ENCODE results near the gene MARCO. TPM values are rescaled to one million over a fixed set of nuclear protein-coding genes. Genes with fewer than 3 reads are reported as not detected.

MARCO gene
- 0.35 TPM for polyA plus RNA-seq (2013, experiment 1 of 4)
- polyA plus RNA-seq (2013, experiment 2 of 4): not detected
- not detected for polyA plus RNA-seq (2013, experiment 3 of 4)
- polyA plus RNA-seq (2013, experiment 4 of 4): 0.16 TPM

- Histone ChIP-seq H3K36me3 (ENCODE audit: control insufficient read depth, insufficient read depth, low read length) (no peaks in the 10 kb centered on the region), H3K9me3 (ENCODE audit: control insufficient read depth, low read length) (no peaks in the 10 kb centered on the region), H3K4me1 (ENCODE audit: control insufficient read depth, insufficient read depth, low read length) (no peaks in the 10 kb centered on the region), H3K27ac (ENCODE audit: insufficient read depth, low read depth, low read length, poor library complexity, severe bottlenecking) (no peak within 1 kb of the TSS), H3K4me3 (ENCODE audit: insufficient read depth, low read depth, low read length) (no peak within 1 kb of the TSS), H3K27me3 (ENCODE audit: control insufficient read depth, insufficient read depth, low read length, poor library complexity, severe bottlenecking) (no peaks in the 10 kb centered on the region)
- 95 to 96% methylated on average over 7 of the region's 7 CpGs for WGBS, 2 experiments
These were observed at the start of gene MARCO for GRCh38 chr2:118942031-118942430. Gene MARCO (plus strand): TSS chr2:118942194. CDS start chr2:118942301, 107 bp downstream.

- Histone ChIP-seq H3K4me1 (ENCODE audit: control insufficient read depth, insufficient read depth, low read length) (no peaks in the 10 kb centered on the region), H3K9me3 (ENCODE audit: control insufficient read depth, low read length) (no peaks in the 10 kb centered on the region), H3K4me3 (ENCODE audit: insufficient read depth, low read depth, low read length) (no peak overlapping the region), H3K27me3 (ENCODE audit: control insufficient read depth, insufficient read depth, low read length, poor library complexity, severe bottlenecking) (no peaks in the 10 kb centered on the region), H3K36me3 (ENCODE audit: control insufficient read depth, insufficient read depth, low read length) (no peaks in the 10 kb centered on the region), H3K27ac (ENCODE audit: insufficient read depth, low read depth, low read length, poor library complexity, severe bottlenecking) (no peak overlapping the region)
- 95 to 96% methylated on average over 3 of the region's 3 CpGs for WGBS, 2 experiments
These were observed 48.9 kb upstream of the MARCO start for GRCh38 chr2:118893100-118893499.

- H3K27me3 ChIP-seq (ENCODE audit: control insufficient read depth, insufficient read depth, low read length, poor library complexity, severe bottlenecking): no peaks in the 10 kb centered on the region
- H3K9me3 ChIP-seq (ENCODE audit: control insufficient read depth, low read length): no peaks in the 10 kb centered on the region
- H3K4me3 ChIP-seq (ENCODE audit: insufficient read depth, low read depth, low read length): no peak overlapping the region
- no peaks in the 10 kb centered on the region for H3K36me3 ChIP-seq (ENCODE audit: control insufficient read depth, insufficient read depth, low read length)
- H3K27ac ChIP-seq (ENCODE audit: insufficient read depth, low read depth, low read length, poor library complexity, severe bottlenecking): no peak overlapping the region
- 92 to 93% methylated on average over 11 of the region's 11 CpGs for WGBS, 2 experiments
- H3K4me1 ChIP-seq (ENCODE audit: control insufficient read depth, insufficient read depth, low read length): no peaks in the 10 kb centered on the region
These were observed 39.5 kb upstream of the MARCO start for GRCh38 chr2:118902266-118903028.

GRCh38 chr2:118903029-118903351 is 39.0 kb upstream of the MARCO start:
- no peaks in the 10 kb centered on the region for H3K9me3 ChIP-seq (ENCODE audit: control insufficient read depth, low read length)
- H3K4me3 ChIP-seq (ENCODE audit: insufficient read depth, low read depth, low read length): no peak overlapping the region
- H3K27me3 ChIP-seq (ENCODE audit: control insufficient read depth, insufficient read depth, low read length, poor library complexity, severe bottlenecking): no peaks in the 10 kb centered on the region
- H3K36me3 ChIP-seq (ENCODE audit: control insufficient read depth, insufficient read depth, low read length): no peaks in the 10 kb centered on the region
- WGBS, 2 experiments: 88 to 89% methylated on average over 2 of the region's 2 CpGs
- H3K4me1 ChIP-seq (ENCODE audit: control insufficient read depth, insufficient read depth, low read length): no peaks in the 10 kb centered on the region
- no peak overlapping the region for H3K27ac ChIP-seq (ENCODE audit: insufficient read depth, low read depth, low read length, poor library complexity, severe bottlenecking)

GRCh38 chr2:118903551-118904479 is 38.2 kb upstream of the MARCO start:
- no peaks in the 10 kb centered on the region for H3K9me3 ChIP-seq (ENCODE audit: control insufficient read depth, low read length)
- H3K27me3 ChIP-seq (ENCODE audit: control insufficient read depth, insufficient read depth, low read length, poor library complexity, severe bottlenecking): no peaks in the 10 kb centered on the region
- no peaks in the 10 kb centered on the region for H3K4me1 ChIP-seq (ENCODE audit: control insufficient read depth, insufficient read depth, low read length)
- no peak overlapping the region for H3K4me3 ChIP-seq (ENCODE audit: insufficient read depth, low read depth, low read length)
- no peak overlapping the region for H3K27ac ChIP-seq (ENCODE audit: insufficient read depth, low read depth, low read length, poor library complexity, severe bottlenecking)
- WGBS, 2 experiments: 82 to 84% methylated on average over 11 of the region's 11 CpGs
- no peaks in the 10 kb centered on the region for H3K36me3 ChIP-seq (ENCODE audit: control insufficient read depth, insufficient read depth, low read length)

GRCh38 chr2:118905206-118905605 is 36.8 kb upstream of the MARCO start:
- Histone ChIP-seq H3K4me3 (ENCODE audit: insufficient read depth, low read depth, low read length) (no peak overlapping the region), H3K36me3 (ENCODE audit: control insufficient read depth, insufficient read depth, low read length) (no peaks in the 10 kb centered on the region), H3K27me3 (ENCODE audit: control insufficient read depth, insufficient read depth, low read length, poor library complexity, severe bottlenecking) (no peaks in the 10 kb centered on the region), H3K4me1 (ENCODE audit: control insufficient read depth, insufficient read depth, low read length) (no peaks in the 10 kb centered on the region), H3K27ac (ENCODE audit: insufficient read depth, low read depth, low read length, poor library complexity, severe bottlenecking) (no peak overlapping the region), H3K9me3 (ENCODE audit: control insufficient read depth, low read length) (no peaks in the 10 kb centered on the region)
- WGBS, 2 experiments: 92 to 97% methylated on average over 3 of the region's 3 CpGs

GRCh38 chr2:118906186-118906585 is 35.8 kb upstream of the MARCO start:
- Histone ChIP-seq H3K36me3 (ENCODE audit: control insufficient read depth, insufficient read depth, low read length) (no peaks in the 10 kb centered on the region), H3K4me3 (ENCODE audit: insufficient read depth, low read depth, low read length) (no peak overlapping the region), H3K27ac (ENCODE audit: insufficient read depth, low read depth, low read length, poor library complexity, severe bottlenecking) (no peak overlapping the region), H3K9me3 (ENCODE audit: control insufficient read depth, low read length) (no peaks in the 10 kb centered on the region), H3K27me3 (ENCODE audit: control insufficient read depth, insufficient read depth, low read length, poor library complexity, severe bottlenecking) (no peaks in the 10 kb centered on the region), H3K4me1 (ENCODE audit: control insufficient read depth, insufficient read depth, low read length) (no peaks in the 10 kb centered on the region)
- WGBS, 2 experiments: 92 to 95% methylated on average over 4 of the region's 4 CpGs

- no peak overlapping the region for H3K4me3 ChIP-seq (ENCODE audit: insufficient read depth, low read depth, low read length)
- no peaks in the 10 kb centered on the region for H3K36me3 ChIP-seq (ENCODE audit: control insufficient read depth, insufficient read depth, low read length)
- no peak overlapping the region for H3K27ac ChIP-seq (ENCODE audit: insufficient read depth, low read depth, low read length, poor library complexity, severe bottlenecking)
- H3K4me1 ChIP-seq (ENCODE audit: control insufficient read depth, insufficient read depth, low read length): no peaks in the 10 kb centered on the region
- H3K9me3 ChIP-seq (ENCODE audit: control insufficient read depth, low read length): no peaks in the 10 kb centered on the region
- no peaks in the 10 kb centered on the region for H3K27me3 ChIP-seq (ENCODE audit: control insufficient read depth, insufficient read depth, low read length, poor library complexity, severe bottlenecking)
- WGBS, 2 experiments: 56 to 70% methylated on average over 4 of the region's 5 CpGs
These were observed 34.2 kb upstream of the MARCO start for GRCh38 chr2:118907759-118908158.

- Histone ChIP-seq H3K27ac (ENCODE audit: insufficient read depth, low read depth, low read length, poor library complexity, severe bottlenecking) (no peak overlapping the region), H3K36me3 (ENCODE audit: control insufficient read depth, insufficient read depth, low read length) (no peaks in the 10 kb centered on the region), H3K4me3 (ENCODE audit: insufficient read depth, low read depth, low read length) (no peak overlapping the region), H3K9me3 (ENCODE audit: control insufficient read depth, low read length) (no peaks in the 10 kb centered on the region), H3K27me3 (ENCODE audit: control insufficient read depth, insufficient read depth, low read length, poor library complexity, severe bottlenecking) (no peaks in the 10 kb centered on the region), H3K4me1 (ENCODE audit: control insufficient read depth, insufficient read depth, low read length) (no peaks in the 10 kb centered on the region)
- WGBS, 2 experiments: 94 to 95% methylated on average over 4 of the region's 4 CpGs
These were observed 32.8 kb upstream of the MARCO start for GRCh38 chr2:118909191-118909590.

GRCh38 chr2:118911166-118911856 is 30.7 kb upstream of the MARCO start:
- H3K4me3 ChIP-seq (ENCODE audit: insufficient read depth, low read depth, low read length): no peak overlapping the region
- WGBS, 2 experiments: 83 to 85% methylated on average over 5 of the region's 5 CpGs
- H3K27me3 ChIP-seq (ENCODE audit: control insufficient read depth, insufficient read depth, low read length, poor library complexity, severe bottlenecking): no peaks in the 10 kb centered on the region
- no peaks in the 10 kb centered on the region for H3K4me1 ChIP-seq (ENCODE audit: control insufficient read depth, insufficient read depth, low read length)
- no peak overlapping the region for H3K27ac ChIP-seq (ENCODE audit: insufficient read depth, low read depth, low read length, poor library complexity, severe bottlenecking)
- no peaks in the 10 kb centered on the region for H3K36me3 ChIP-seq (ENCODE audit: control insufficient read depth, insufficient read depth, low read length)
- no peaks in the 10 kb centered on the region for H3K9me3 ChIP-seq (ENCODE audit: control insufficient read depth, low read length)
